HG02938 (cell line): Measurements from ENCODE around the gene GYPE.
"Not testable (repeated sequence)": the region's sequence is repeated elsewhere in the genome, so short reads cannot be mapped to it uniquely, and the experiment has no call there.

Source experiments
- ATAC-seq: cut with Tn5 transposase; IDR thresholded peaks from one replicate; pipeline ENCODE4 v1.9.1; 2021; ENCODE audit warnings: mild to moderate bottlenecking, moderate library complexity; ENCODE audit not compliant: unreplicated experiment

Gene GYPE

DNA sequence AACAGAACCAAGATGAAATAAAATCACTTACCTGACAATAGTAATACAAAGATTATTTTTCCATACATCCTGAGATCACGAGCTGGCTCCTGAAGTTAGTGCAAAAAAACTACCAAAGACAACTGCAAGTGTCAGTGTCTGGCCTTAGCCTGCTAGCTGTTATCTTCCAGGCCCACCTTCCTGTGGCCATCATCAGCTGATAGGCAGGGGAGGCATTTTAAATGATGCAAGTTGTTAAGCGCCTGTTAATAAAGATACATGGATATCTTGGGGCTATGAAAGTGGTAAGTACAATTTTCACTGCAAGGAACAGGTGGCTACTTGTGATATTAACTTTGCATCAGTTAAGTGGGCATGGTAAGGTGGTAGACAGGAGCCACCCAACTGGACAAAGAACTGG lies at the start of gene GYPE:
Gene GYPE (minus strand): TSS at position 120 of the 400 bp plus-strand sequence. CDS start 52 bp downstream, at position 68.
- not testable (repeated sequence) for ATAC-seq

DNA sequence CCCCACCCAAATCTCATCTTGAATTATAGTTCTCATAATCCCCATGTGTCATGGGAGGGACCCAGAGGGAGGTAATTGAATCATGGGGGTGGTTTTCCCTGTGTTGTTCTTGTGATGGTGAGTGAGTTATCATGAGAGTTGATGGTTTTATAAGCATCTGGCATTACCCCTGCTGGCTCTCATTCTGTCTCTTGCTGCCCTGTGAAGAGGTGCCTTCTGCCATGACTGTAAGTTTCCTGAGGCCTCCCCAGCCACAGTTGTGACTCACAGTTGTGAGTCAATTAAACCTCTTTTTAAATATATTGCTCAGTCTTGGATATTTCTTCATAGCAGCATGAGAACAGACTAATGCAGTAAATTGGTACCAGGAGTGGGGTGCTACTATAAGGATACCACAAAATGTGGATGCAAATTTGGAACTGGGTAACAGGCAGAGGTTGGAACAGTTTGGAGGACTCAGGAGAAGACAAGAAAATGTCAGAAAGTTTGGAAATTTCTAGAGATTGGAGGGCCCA lies 46.2 kb upstream of the GYPE start:
- ATAC-seq: not testable (repeated sequence)

- not testable (repeated sequence) for ATAC-seq
Observed at GRCh38 chr4:143950967-143951366, 45.6 kb upstream of the GYPE start.

- not testable (repeated sequence) for ATAC-seq
Observed at GRCh38 chr4:143950185-143950584, 44.8 kb upstream of the GYPE start.

- ATAC-seq: not testable (repeated sequence)
Observed at GRCh38 chr4:143947493-143947892, 42.1 kb upstream of the GYPE start.

DNA sequence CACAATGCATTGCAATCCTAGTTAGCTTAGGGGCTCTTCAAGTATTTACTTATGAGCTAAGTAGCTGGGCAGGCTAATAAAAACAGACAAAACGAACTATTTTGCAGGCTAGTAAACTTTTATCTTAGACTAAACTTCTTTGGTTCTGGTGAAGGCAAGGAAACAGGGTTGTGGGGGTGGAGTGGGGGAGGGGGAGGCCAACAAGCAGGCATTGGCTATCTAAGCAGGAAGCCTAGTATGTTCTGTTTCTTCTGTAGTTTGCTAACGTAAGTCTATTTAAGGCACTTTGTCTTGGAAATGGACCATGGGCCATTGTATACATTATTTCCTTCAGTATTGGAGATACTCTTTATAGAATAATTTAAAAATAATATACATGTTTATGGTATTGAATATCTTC lies 35.3 kb upstream of the GYPE start:
- not testable (repeated sequence) for ATAC-seq

DNA sequence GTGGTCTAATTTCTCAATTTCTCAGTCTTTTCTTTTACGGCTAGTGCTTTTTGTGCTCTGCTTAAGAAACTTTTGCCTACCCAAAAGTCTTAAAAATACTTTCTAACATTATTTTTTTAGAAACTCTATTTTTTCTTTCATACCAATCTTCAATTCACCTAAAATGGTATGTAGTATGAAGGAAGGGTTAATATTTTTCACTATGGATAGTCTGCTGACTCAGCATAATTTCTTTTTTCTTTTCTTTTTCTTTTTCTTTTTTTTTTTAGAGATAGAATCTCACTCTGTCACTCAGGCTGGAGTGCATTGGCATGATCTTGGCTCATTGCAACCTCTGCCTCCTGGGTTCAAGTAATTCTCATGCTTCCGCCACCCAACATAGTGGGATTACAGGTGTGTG lies 34.2 kb upstream of the GYPE start:
- ATAC-seq: no peak

DNA sequence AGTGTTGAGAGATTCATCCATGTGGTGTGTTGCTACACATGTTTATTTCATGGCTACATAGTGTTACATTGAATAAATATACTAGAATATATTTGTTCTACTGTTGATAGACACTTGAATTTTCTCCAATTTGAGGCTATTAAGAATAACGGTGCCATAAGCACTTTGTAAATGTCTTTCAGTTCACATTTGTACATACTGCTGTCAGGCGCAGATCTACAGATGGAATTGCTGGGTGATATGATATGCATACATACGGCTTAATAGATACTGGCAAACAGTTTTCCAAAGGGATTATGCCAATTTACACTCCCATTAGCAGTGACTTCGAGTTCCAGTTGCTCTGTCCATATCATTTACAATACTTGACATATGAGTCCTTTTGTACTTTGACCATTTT lies 33.5 kb upstream of the GYPE start:
- not testable (repeated sequence) for ATAC-seq

DNA sequence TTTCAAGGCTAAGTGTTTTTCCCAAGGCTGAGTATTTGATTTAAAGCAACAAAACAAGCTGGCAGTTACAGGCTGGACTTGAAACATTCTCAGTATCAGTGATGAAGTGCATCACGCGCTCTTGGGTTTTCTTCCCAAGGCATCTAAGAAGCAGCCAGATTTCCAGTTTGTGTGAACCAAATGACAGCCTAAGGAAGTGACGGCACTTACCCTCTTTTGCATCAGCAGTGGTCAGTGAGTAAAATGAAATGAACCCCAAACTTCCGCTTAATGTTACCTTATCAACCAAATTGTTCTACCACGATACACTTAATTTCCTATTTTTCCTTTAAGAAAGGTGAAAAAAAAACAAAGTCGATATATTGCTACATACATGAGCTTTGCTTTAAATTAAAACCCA lies 15.8 kb upstream of the GYPE start:
- no peak for ATAC-seq

DNA sequence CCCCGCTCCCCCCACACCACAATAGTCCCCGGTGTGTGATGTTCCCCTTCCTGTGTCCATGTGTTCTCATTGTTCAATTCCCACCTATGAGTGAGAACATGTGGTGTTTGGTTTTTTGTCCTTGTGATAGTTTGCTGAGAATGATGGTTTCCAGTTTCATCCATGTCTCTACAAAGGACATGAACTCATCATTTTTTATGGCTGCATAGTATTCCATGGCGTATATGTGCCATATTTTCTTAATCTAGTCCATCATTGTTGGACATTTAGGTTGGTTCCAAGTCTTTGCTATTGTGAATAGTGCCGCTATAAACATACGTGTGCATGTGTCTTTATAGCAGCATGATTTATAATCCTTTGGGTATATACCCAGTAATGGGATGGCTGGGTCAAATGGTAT lies 11.1 kb upstream of the GYPE start:
- not testable (repeated sequence) for ATAC-seq

GRCh38 chr4:143912478-143912877 lies 7.1 kb upstream of the GYPE start:
- not testable (repeated sequence) for ATAC-seq

DNA sequence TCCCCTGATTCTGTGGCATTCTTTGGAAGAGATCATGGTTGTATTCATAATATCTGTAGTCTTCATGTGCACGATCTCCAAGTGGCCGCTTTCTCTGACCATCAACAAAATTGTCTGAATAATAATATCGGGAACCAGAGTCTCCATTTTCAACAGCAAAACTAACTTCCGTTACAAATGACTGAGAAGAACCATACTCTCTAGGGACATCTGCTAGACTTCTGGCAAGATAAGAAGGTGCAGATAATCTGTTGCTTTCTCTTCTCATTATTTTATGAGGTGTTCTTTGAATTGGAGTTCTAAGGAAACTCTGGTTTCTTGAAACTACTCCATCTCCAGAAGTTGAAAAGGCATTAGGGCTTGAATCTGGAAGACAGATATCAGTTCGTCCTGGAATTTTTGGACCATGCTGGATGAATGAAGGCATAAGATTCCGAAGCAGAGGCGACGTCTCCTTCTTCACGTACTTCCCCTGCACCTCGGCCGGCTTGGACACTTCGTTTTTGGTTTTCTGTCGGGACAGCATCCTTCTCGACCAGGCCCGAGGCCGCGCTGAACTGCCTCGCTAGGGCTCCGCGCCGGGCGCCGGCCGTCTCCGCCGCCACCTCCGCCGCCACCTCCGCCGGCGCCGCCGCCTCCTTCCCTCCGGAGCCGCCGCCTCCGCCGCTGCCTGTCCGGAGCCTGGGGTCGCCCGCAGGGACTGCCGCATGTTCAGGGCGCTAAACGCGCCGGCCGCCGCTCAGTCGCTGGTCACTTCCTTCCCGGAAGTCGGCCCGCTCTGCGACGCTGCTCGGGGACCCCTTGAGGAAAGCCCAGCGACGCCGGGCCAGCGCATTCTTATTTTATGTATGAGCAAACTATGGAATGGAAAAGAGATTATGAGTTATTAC lies 6.4 kb upstream of the GYPE start:
- peak; percentile 60 for ATAC-seq

GRCh38 chr4:143910906-143911305 lies 5.5 kb upstream of the GYPE start:
- ATAC-seq: not testable (repeated sequence)

- peak; percentile 58 for ATAC-seq
Observed at GRCh38 chr4:143907811-143908210, 2.5 kb upstream of the GYPE start.

- ATAC-seq: not testable (repeated sequence)
Observed at GRCh38 chr4:143904431-143904830, 928 bp downstream of the GYPE start.

- not testable (repeated sequence) for ATAC-seq
Observed at GRCh38 chr4:143890323-143890722, 15.0 kb downstream of the GYPE start.

DNA sequence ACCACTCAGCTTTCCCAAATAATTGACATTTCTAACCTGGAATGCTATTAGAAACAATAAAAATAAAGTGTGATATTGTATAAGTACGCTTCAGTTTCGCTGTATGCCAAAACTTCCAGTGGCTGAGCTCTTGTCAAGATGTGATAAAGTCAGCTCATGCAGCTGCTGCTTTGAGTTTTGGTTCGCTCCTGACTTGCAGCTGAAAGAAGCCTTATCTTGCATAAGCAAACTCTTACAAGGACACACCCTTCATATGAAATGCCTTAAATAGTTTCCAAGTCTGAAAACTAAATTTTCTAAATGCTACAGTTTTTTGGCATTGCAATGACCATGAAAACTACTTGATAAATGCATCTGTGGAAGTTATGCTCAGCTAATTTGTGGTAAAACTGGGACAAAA lies 17.2 kb downstream of the GYPE start:
- not testable (repeated sequence) for ATAC-seq

GRCh38 chr4:143884965-143885364 lies 20.4 kb downstream of the GYPE start:
- not testable (repeated sequence) for ATAC-seq

DNA sequence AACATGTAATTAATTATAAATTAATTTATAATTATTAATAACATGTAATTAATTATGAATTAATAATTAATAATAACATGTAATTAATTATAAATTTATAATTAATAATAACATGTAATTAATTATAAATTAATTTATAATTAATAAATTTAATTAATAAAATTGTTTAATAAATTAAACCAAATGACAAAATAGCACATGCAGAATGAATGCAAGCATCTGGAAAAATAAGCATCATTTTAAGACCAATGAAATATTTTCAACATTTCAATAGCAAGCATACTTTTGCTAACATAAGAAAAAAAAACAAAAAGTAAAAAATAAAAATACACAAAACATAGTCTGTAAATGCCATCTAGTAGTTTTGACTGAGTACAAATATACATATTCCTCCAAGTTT lies 21.8 kb downstream of the GYPE start:
- no peak for ATAC-seq

DNA sequence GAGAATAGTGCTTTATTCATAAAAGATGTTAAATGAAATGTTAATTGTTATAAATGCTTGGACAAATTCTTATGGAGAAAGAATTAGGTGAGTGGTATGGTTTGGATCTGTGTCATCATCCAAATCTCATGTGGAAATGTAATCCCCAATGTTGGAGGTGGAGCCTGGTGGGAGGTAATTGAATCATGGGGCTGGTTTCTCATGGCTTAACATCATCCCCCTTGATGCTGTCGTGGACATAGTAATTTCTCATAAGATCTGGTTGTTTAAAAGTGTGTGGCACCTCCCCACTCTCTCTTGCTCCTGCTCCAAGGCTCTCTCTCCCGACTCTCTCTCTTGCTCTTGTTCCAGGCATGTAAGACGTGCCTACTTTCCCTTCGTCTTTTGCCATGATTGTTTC lies 22.5 kb downstream of the GYPE start:
- no peak for ATAC-seq

GRCh38 chr4:143879561-143879960 lies 25.8 kb downstream of the GYPE start:
- ATAC-seq: not testable (repeated sequence)

- ATAC-seq: peak; percentile 53
Observed at GRCh38 chr4:143875357-143875756, 30.0 kb downstream of the GYPE start.
